Stimulated activated CD4-positive, alpha-beta T cell treated with anti-CD3 and anti-CD28 coated beads, Interleukin-12 subunit alpha, Interleukin-12 subunit beta, amount 100 ng/mL, for 48 hours (primary cell): ENCODE data around the gene DDX42.

Experiments
- DNase-seq, 3 donors: peaks; one replicate each; pipeline ENCODE4 v3.0.0-alpha.2; 2020; ENCODE audit warnings: low read depth in 2 of 3, low spot score in 1 of 3

DDX42 gene

GRCh38 chr17:63822537-63822936, 48.6 kb downstream of the DDX42 start:
- no peak for DNase-seq

GRCh38 chr17:63823659-63824331, 49.8 kb downstream of the DDX42 start:
- no peak for DNase-seq

- DNase-seq: no peak
These were observed 50.4 kb downstream of the DDX42 start for GRCh38 chr17:63824362-63824761.

- DNase-seq: no peak
These were observed 52.6 kb downstream of the DDX42 start for GRCh38 chr17:63826468-63827001.

GRCh38 chr17:63827002-63827800, 53.2 kb downstream of the DDX42 start, which contains the start of the genes FTSJ3 and PSMC5:
FTSJ3 (minus strand) TSS chr17:63827663; CDS start chr17:63826902, 761 bp downstream.
PSMC5 (plus strand) TSS chr17:63827431; CDS start chr17:63827491, 60 bp downstream.
- DNase-seq: peak; percentile 88 to 94 (median 92)

GRCh38 chr17:63827801-63828221, 53.8 kb downstream of the DDX42 start:
- DNase-seq: no peak

GRCh38 chr17:63828936-63829335, 55.0 kb downstream of the DDX42 start:
- no peak for DNase-seq

GRCh38 chr17:63830278-63830677, 56.3 kb downstream of the DDX42 start:
- no peak for DNase-seq

GRCh38 chr17:63830904-63831491, 57.0 kb downstream of the DDX42 start:
- no peak for DNase-seq

GRCh38 chr17:63831505-63831904, 57.5 kb downstream of the DDX42 start:
- DNase-seq: no peak

- DNase-seq: no peak
These were observed 58.0 kb downstream of the DDX42 start for GRCh38 chr17:63832014-63832413.

- no peak for DNase-seq
These were observed 58.5 kb downstream of the DDX42 start for GRCh38 chr17:63832455-63832854.

GRCh38 chr17:63833026-63833740, 59.2 kb downstream of the DDX42 start:
- DNase-seq: no peak

GRCh38 chr17:63833741-63834373, 59.9 kb downstream of the DDX42 start:
- no peak for DNase-seq

GRCh38 chr17:63834431-63835166, 60.6 kb downstream of the DDX42 start:
- peak in 2 of 3 donors; percentile 58 to 67 for DNase-seq

GRCh38 chr17:63835167-63835720, 61.3 kb downstream of the DDX42 start:
- no peak for DNase-seq

- no peak for DNase-seq
These were observed 62.8 kb downstream of the DDX42 start for GRCh38 chr17:63836811-63837210.

GRCh38 chr17:63837480-63837879, 63.5 kb downstream of the DDX42 start:
- no peak for DNase-seq

GRCh38 chr17:63837962-63838600, 64.1 kb downstream of the DDX42 start:
- no peak for DNase-seq
